ENCODE results near the gene GRHL1.
A peak's percentile ranks its signal among the peaks of the same experiment; 100 is the strongest.
"Not testable (repeated sequence)": the region's sequence is repeated elsewhere in the genome, so short reads cannot be mapped to it uniquely, and the experiment has no call there.

GRHL1 gene

DNA sequence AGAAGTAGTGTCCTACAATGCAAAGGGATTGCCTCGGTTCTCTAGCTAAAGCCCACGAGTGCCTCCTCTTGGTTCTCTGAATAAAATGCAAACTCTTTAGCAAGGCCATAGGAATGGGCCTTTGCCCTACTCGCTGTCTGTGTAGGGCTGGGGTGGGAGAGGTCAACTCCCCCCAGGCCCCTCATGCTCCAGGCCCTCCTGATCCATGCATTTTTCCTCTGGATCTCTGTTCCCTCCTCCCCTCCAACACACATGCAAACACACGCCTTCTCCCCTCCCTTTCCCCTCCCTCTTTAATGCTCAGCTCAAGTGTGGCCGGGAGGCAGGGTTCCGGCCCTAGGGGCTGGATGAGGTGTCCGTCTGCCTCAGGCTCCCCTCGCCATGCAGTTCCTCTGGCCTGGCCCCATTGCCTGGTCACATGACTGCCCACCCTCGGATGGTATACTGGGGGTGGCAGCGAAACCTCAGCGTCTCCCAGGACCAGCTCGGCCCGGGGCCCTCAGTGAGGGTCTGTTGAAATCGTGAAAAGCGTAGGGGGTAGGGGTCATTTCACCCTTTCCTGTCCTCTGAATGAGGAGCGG is 77.0 kb downstream of the GRHL1 start:
- Histone ChIP-seq H3K4me3 (ENCODE audit: low read depth, low read length) (peak overlapping the region; percentile 30), H3K4me1 (ENCODE audit: control insufficient read depth, insufficient read depth, low read length) (peaks cover 6% of the 10 kb centered on the region), H3K9me3 (ENCODE audit: control insufficient read depth, insufficient read depth, low read length) (no peaks in the 10 kb centered on the region), H3K27me3 (ENCODE audit: control insufficient read depth, insufficient read depth, low read length) (no peaks in the 10 kb centered on the region), H3K9ac (ENCODE audit: low read depth, low read length) (no peak overlapping the region), H3K36me3 (ENCODE audit: control insufficient read depth, insufficient read depth, low read length) (no peaks in the 10 kb centered on the region)

DNA sequence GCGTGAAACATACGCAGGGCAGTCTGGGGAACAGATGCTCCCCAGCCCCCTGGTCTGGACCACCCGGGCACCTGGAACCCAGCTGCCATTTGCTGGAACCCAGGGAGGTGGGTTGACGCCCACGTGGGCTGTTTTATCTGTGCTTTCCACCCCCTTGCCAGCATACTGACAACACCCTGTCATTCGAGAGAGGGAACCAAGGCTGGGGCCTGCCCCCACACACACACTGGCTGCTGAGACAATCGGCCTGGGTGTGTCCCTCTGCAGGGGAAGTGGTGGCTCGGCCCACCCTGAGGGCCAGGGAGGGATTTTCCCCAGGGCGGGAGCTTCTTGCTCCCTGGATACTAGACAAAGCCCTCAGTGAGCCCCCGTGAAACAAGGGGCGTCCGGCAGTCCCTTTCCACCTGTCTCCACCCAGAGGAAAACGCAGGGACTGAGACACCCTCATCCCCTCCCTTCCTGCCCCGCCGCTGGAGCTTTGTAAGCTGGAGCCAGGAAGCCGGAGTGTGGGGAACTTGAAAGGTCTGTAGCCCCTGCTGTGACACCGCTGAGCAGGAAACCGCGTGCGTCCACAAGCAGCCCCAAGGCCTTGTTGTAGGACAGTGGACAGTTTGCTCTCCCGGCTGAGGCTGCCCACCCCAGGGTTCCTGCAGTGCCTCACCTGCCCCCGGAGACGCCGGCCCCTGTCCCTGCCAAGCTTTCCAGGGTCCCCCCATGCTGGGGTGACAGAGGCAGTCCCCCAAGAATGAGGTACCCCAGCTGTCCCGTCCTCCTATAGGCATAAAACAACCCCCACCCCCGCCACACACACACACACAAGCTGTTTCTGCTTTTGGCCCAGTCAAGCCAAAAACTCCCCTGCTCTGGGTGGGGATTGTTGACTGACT is 77.7 kb downstream of the GRHL1 start:
- H3K9ac ChIP-seq (ENCODE audit: low read depth, low read length) = no peak overlapping the region

DNA sequence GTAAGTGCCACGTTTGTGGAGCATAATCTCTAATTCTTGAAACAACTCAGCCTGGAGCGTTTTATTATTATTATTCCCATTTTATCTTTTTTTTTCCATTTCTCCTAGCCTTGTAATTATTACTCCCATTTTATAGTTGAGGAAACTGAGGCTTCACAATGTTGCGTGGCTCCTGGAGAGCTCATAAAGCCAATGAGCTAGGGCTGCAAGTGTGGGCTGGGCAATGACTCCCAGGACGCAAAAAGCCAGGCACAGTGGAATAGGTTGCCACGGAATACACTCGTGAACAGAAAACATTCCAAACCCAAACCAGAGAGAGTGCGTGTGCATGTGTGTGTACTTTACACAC is 78.4 kb downstream of the GRHL1 start:
- Histone ChIP-seq H3K9ac (ENCODE audit: low read depth, low read length) (no peak overlapping the region), H3K36me3 (ENCODE audit: control insufficient read depth, insufficient read depth, low read length) (no peaks in the 10 kb centered on the region), H3K4me3 (ENCODE audit: low read depth, low read length) (no peak overlapping the region), H3K27me3 (ENCODE audit: control insufficient read depth, insufficient read depth, low read length) (no peaks in the 10 kb centered on the region), H3K9me3 (ENCODE audit: control insufficient read depth, insufficient read depth, low read length) (no peaks in the 10 kb centered on the region), H3K4me1 (ENCODE audit: control insufficient read depth, insufficient read depth, low read length) (peaks cover 6% of the 10 kb centered on the region)

More for the DNA sequence above, 77.7 kb downstream of the GRHL1 start:
- no peaks in the 10 kb centered on the region for H3K36me3 ChIP-seq (ENCODE audit: control insufficient read depth, insufficient read depth, low read length)
- peak overlapping the region; percentile 30 for H3K4me3 ChIP-seq (ENCODE audit: low read depth, low read length)
- H3K27me3 ChIP-seq (ENCODE audit: control insufficient read depth, insufficient read depth, low read length) = no peaks in the 10 kb centered on the region
- no peaks in the 10 kb centered on the region for H3K9me3 ChIP-seq (ENCODE audit: control insufficient read depth, insufficient read depth, low read length)
- H3K4me1 ChIP-seq (ENCODE audit: control insufficient read depth, insufficient read depth, low read length) = peaks cover 6% of the 10 kb centered on the region

DNA sequence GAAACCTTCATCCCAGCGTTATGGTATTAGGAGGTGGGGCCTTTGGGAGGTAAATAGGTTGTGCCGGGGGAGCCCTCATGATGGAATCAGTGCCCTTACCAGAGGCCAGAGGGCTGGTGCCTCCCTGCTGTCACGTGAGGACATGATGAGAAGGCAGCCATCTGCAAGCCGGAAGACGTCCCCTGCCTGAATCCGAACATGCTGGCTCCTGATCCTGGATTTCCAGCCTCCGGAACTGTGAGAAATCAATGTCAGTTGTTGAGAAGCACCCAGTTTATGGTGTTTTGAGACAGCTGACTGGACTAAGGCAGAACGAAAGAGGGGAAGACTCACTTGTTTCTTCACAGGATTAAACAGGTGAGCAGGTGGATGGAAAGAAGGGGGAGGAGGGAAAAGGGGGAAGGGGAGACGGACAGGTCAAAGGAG is 78.8 kb downstream of the GRHL1 start:
- H3K4me1 ChIP-seq (ENCODE audit: control insufficient read depth, insufficient read depth, low read length) = peaks cover 6% of the 10 kb centered on the region
- no peaks in the 10 kb centered on the region for H3K9me3 ChIP-seq (ENCODE audit: control insufficient read depth, insufficient read depth, low read length)
- H3K36me3 ChIP-seq (ENCODE audit: control insufficient read depth, insufficient read depth, low read length) = no peaks in the 10 kb centered on the region
- H3K27me3 ChIP-seq (ENCODE audit: control insufficient read depth, insufficient read depth, low read length) = no peaks in the 10 kb centered on the region
- H3K9ac ChIP-seq (ENCODE audit: low read depth, low read length) = no peak overlapping the region
- no peak overlapping the region for H3K4me3 ChIP-seq (ENCODE audit: low read depth, low read length)

DNA sequence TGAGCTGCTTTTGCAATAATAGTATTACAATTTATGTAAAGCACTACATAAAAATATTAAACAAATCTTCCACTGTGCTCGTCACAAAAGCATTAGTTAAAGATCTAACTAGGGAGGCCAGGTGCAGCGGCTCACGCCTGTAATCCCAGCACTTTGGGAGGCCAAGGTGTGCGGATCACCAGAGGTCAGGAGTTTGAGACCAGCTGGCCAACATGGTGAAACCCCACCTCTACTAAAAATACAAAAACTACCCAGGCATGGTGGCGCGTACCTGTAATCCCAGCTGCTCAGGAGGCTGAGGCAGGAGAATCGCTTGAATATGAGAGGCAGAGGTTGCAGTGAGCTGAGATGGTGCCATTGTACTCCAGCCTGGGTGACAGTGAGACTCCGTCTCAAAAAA is 79.3 kb downstream of the GRHL1 start:
- not testable (repeated sequence) for H3K4me3 ChIP-seq (ENCODE audit: low read depth, low read length); H3K9me3 ChIP-seq (ENCODE audit: control insufficient read depth, insufficient read depth, low read length); H3K4me1 ChIP-seq (ENCODE audit: control insufficient read depth, insufficient read depth, low read length); H3K36me3 ChIP-seq (ENCODE audit: control insufficient read depth, insufficient read depth, low read length); H3K27me3 ChIP-seq (ENCODE audit: control insufficient read depth, insufficient read depth, low read length); H3K9ac ChIP-seq (ENCODE audit: low read depth, low read length)

DNA sequence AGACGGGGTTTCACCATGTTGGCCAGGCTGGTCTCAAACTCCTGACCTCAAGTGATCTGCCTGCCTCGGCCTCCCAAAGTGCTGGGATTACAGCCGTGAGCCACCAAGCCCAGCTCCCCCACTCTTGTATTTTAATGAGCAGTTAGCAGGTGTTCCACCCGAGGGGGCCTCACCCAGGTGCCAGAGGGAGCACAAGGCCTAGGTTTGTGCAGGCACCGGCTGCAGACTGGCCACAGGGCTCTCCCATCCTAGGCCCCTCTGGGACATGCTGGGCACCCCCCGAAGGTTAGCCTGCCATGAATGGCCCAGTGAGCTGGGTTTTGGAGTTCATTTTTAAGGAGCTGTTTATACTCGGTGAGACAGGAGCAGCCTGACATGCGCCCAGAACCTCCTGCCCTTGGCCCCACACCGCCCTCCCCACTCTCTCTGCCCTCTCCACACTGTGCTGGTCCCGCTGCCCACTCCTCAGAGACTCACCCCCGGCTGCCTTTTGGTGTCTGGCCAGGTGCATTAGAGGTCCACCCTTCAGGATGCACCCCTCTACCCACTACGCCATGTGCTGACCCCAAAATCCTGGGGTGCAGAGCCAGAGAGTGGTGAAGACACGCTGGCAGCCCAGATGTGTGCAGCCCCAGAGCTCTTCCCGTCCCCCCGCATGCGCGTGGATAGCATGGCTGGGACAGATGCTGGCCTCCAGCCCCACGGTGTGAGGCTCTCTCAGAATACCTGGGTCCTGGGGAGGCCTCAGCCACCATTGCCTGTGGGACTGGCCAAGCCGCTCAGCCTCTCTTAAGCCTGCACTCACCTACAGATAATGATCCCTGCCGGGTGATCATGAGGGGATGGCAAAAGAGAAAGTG is 80.6 kb downstream of the GRHL1 start:
- Histone ChIP-seq H3K4me1 (ENCODE audit: control insufficient read depth, insufficient read depth, low read length) (peaks cover 6% of the 10 kb centered on the region), H3K9me3 (ENCODE audit: control insufficient read depth, insufficient read depth, low read length) (no peaks in the 10 kb centered on the region), H3K4me3 (ENCODE audit: low read depth, low read length) (no peak overlapping the region), H3K27me3 (ENCODE audit: control insufficient read depth, insufficient read depth, low read length) (no peaks in the 10 kb centered on the region), H3K9ac (ENCODE audit: low read depth, low read length) (no peak overlapping the region), H3K36me3 (ENCODE audit: control insufficient read depth, insufficient read depth, low read length) (no peaks in the 10 kb centered on the region)

DNA sequence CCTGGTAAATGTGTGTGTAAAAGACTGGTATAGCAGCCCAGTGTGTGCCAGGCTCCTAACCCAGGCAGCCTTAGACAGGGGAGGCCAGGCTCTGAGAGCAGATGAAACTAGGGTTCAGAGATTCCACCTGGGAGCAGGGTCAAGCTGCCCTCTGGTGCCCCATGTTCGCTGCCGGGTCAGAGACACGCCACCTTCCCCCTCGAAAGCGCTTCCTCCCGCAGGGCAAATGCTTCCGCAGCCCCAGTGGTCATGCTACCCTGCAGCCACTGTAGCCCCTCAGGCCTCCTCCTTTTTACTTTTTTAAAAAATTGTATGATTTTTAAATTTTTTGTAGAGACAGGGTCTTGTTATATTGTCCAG is 81.2 kb downstream of the GRHL1 start:
- Histone ChIP-seq H3K27me3 (ENCODE audit: control insufficient read depth, insufficient read depth, low read length) (no peaks in the 10 kb centered on the region), H3K9me3 (ENCODE audit: control insufficient read depth, insufficient read depth, low read length) (no peaks in the 10 kb centered on the region), H3K9ac (ENCODE audit: low read depth, low read length) (no peak overlapping the region), H3K36me3 (ENCODE audit: control insufficient read depth, insufficient read depth, low read length) (no peaks in the 10 kb centered on the region), H3K4me1 (ENCODE audit: control insufficient read depth, insufficient read depth, low read length) (peaks cover 6% of the 10 kb centered on the region), H3K4me3 (ENCODE audit: low read depth, low read length) (no peak overlapping the region)

DNA sequence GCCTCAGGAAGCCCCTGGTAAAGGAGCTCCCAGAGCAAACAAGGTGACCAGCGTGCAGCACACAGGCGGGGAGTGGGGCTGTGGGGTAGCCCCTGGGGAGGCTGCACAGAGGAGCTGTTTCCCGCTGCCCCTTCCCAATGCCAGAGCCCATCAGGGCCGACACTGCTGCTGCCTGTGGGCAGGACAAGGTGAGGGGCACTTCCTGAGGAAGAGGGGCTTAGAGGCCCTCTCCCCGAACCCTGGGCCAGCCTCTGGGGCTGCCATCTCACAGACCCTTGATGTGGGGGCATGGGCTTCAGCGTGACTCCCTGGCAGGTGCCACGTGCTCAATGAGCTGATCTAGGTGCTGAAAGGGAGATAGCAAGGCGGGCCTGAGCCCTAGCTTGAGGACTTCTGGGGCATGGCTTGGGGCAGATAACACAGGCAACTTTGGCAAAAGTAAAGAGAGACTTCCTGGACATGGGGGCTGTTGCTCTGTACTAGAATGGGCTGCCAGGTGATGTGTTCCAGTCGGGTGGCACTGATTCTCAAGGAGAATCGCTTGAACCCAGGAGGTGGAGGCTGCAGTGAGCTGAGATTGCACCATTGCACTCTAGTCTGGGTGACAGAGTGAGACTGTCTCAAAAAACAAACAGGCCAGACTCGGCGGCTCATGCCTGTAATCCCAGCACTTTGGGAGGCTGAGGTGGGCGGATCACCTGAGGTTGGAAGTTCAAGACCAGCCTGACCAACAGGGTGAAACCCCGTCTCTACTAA is 81.9 kb downstream of the GRHL1 start:
- Histone ChIP-seq H3K4me3 (ENCODE audit: low read depth, low read length) (no peak overlapping the region), H3K4me1 (ENCODE audit: control insufficient read depth, insufficient read depth, low read length) (peaks cover 3% of the 10 kb centered on the region), H3K27me3 (ENCODE audit: control insufficient read depth, insufficient read depth, low read length) (no peaks in the 10 kb centered on the region), H3K9ac (ENCODE audit: low read depth, low read length) (no peak overlapping the region), H3K9me3 (ENCODE audit: control insufficient read depth, insufficient read depth, low read length) (no peaks in the 10 kb centered on the region), H3K36me3 (ENCODE audit: control insufficient read depth, insufficient read depth, low read length) (no peaks in the 10 kb centered on the region)

DNA sequence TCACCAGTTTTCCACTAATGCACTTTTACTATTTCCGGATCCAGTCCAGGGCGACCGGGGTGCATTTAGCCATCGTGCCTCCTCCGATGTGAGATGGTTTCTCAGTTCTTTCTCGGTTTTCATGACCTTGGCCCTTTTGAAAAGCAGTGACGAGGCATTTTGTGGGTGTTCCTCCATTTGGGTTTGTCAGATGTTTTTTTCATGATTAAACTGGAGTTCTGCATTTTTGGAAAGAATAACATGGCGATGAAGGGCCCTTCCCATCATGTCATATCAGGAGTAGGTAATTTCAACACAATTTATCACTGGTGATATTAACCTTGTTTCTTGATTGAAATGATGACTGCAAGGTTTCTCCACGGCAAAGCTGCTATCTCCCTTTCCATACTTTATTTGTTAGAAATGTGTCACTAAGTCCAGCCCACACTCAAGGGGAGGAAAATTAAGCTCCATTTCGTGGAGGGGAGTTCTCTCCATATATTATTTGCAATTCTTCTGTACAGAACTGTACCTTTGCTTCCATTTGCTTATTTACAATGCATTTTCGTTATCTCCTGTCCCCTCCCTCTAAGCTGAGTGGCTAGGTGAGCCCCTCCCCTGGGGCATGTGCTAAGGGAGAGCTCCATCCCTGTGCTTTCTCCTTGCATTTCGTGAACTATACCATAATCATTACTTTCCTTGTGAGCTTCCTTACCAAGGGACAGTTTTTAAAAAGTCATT is 83.0 kb downstream of the GRHL1 start:
- H3K4me1 ChIP-seq (ENCODE audit: control insufficient read depth, insufficient read depth, low read length) = no peaks in the 10 kb centered on the region
- H3K9ac ChIP-seq (ENCODE audit: low read depth, low read length) = no peak overlapping the region
- H3K36me3 ChIP-seq (ENCODE audit: control insufficient read depth, insufficient read depth, low read length) = no peaks in the 10 kb centered on the region
- no peak overlapping the region for H3K4me3 ChIP-seq (ENCODE audit: low read depth, low read length)
- H3K9me3 ChIP-seq (ENCODE audit: control insufficient read depth, insufficient read depth, low read length) = no peaks in the 10 kb centered on the region
- H3K27me3 ChIP-seq (ENCODE audit: control insufficient read depth, insufficient read depth, low read length) = no peaks in the 10 kb centered on the region

DNA sequence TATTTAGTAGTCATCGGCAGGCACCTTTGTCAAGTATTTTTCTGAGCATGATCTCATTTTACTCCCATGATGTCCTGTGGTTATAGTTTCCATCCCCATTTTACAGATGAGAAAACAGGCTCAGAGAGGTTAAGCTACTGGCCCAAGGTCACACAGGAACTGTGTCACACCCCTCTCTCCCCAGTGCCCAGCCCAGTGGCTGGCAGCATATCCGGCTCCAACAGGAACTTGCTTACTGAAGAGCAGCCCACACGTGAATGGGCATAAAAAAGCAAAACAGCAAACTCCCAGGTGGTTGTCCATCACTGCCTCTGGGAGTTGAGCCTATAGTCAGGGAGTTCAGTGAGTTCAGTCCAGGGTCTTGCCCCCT is 83.5 kb downstream of the GRHL1 start:
- Histone ChIP-seq H3K27me3 (ENCODE audit: control insufficient read depth, insufficient read depth, low read length) (no peaks in the 10 kb centered on the region), H3K9ac (ENCODE audit: low read depth, low read length) (no peak overlapping the region), H3K4me3 (ENCODE audit: low read depth, low read length) (no peak overlapping the region), H3K9me3 (ENCODE audit: control insufficient read depth, insufficient read depth, low read length) (no peaks in the 10 kb centered on the region), H3K36me3 (ENCODE audit: control insufficient read depth, insufficient read depth, low read length) (no peaks in the 10 kb centered on the region), H3K4me1 (ENCODE audit: control insufficient read depth, insufficient read depth, low read length) (no peaks in the 10 kb centered on the region)

DNA sequence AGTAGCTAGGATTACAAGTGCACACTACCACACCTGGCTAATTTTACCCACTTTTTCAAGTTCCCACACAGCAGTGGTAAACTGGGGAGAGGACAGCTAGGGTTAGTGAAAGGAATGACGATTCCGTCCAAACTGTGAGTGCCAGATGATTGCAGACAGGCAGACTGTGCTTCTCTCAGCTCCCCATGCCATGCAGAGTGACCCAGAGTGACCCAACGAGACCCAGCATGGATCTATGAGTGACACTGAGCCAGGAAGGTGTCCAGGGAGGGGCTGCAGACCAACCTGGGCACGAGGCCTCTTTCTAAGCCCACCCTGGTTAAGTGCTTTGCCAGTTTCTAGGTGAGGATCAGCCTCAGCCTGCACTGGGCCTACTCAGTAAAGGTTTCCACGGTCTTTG is 84.1 kb downstream of the GRHL1 start:
- H3K4me1 ChIP-seq (ENCODE audit: control insufficient read depth, insufficient read depth, low read length) = no peaks in the 10 kb centered on the region
- H3K27me3 ChIP-seq (ENCODE audit: control insufficient read depth, insufficient read depth, low read length) = peaks cover 1% of the 10 kb centered on the region
- H3K4me3 ChIP-seq (ENCODE audit: low read depth, low read length) = no peak overlapping the region
- no peak overlapping the region for H3K9ac ChIP-seq (ENCODE audit: low read depth, low read length)
- H3K36me3 ChIP-seq (ENCODE audit: control insufficient read depth, insufficient read depth, low read length) = no peaks in the 10 kb centered on the region
- H3K9me3 ChIP-seq (ENCODE audit: control insufficient read depth, insufficient read depth, low read length) = no peaks in the 10 kb centered on the region
